Measurements from ENCODE around the gene NGEF. TPM values are rescaled to one million over a fixed set of nuclear protein-coding genes. Genes with fewer than 3 reads are reported as not detected.

Gene NGEF
- total and polyA plus RNA-seq, 4 donors = 10.6 to 22.6 (median 10.8) TPM

- Histone ChIP-seq H3K36me3 (ENCODE audit: control insufficient read depth in 4 of 4, insufficient read depth in 3 of 4, low read depth in 1 of 4, low read length in 3 of 4) (peaks cover 3 to 34% (median 5%) of the 10 kb centered on the region in 4 donors), H3K4me1 (ENCODE audit: control insufficient read depth in 4 of 4, insufficient read depth in 4 of 4, low read length in 3 of 4) (peaks cover 0 to 4% (median 1%) of the 10 kb centered on the region in 4 donors), H3K4me3 (ENCODE audit: low read depth in 1 of 3, low read length in 3 of 3) (no peak overlapping the region), H3K27me3 (ENCODE audit: control insufficient read depth in 4 of 4, insufficient read depth in 4 of 4, low read length in 3 of 4) (no peaks in the 10 kb centered on the region), H3K27ac (ENCODE audit: low read depth in 1 of 2, low read length in 2 of 2) (no peak overlapping the region), H3K9me3 (ENCODE audit: control insufficient read depth in 4 of 4, low read length in 3 of 4) (peaks cover 0 to 1% (median 0%) of the 10 kb centered on the region in 4 donors), H3K9ac (ENCODE audit: low read depth in 1 of 2, low read length in 2 of 2) (no peak overlapping the region)
- 76% methylated on average over 11 of the region's 11 CpGs for WGBS
- no peak for DNase-seq (ENCODE audit: low spot score)
- TF ChIP-seq MAX (IDR thresholded peaks at IDR 0.05) (no peak), GABPA (IDR thresholded peaks at IDR 0.05 in 1 of 2, conservative IDR thresholded peaks at IDR 0.05 in 1 of 2) (no peak), RAD21 (IDR thresholded peaks at IDR 0.05) (no peak), NR2F2 (IDR thresholded peaks at IDR 0.05) (no peak), ATF3 (IDR thresholded peaks at IDR 0.05) (no peak), HNF4G (IDR thresholded peaks at IDR 0.05) (no peak), ZBTB33 (IDR thresholded peaks at IDR 0.05) (no peak), SP1 (IDR thresholded peaks at IDR 0.05) (no peak), REST (IDR thresholded peaks at IDR 0.05) (no peak), YY1 (IDR thresholded peaks at IDR 0.05) (no peak), JUND (IDR thresholded peaks at IDR 0.05) (no peak), FOXA2 (IDR thresholded peaks at IDR 0.05) (no peak), EGR1 (IDR thresholded peaks at IDR 0.05; ENCODE audit: low read depth in 2 of 2) (no peak), RXRA (IDR thresholded peaks at IDR 0.05) (no peak), FOXA1 (IDR thresholded peaks at IDR 0.05) (no peak), TAF1 (conservative IDR thresholded peaks at IDR 0.05) (no peak)
Measured at GRCh38 chr2:232925821-232926156, 87.3 kb downstream of the NGEF start.

GRCh38 chr2:232925153-232925820 lies 87.8 kb downstream of the NGEF start:
- H3K27me3 ChIP-seq (ENCODE audit: control insufficient read depth in 4 of 4, insufficient read depth in 4 of 4, low read length in 3 of 4) = no peaks in the 10 kb centered on the region
- peaks cover 0 to 1% (median 0%) of the 10 kb centered on the region in 4 donors for H3K9me3 ChIP-seq (ENCODE audit: control insufficient read depth in 4 of 4, low read length in 3 of 4)
- H3K36me3 ChIP-seq (ENCODE audit: control insufficient read depth in 4 of 4, insufficient read depth in 3 of 4, low read depth in 1 of 4, low read length in 3 of 4) = peaks cover 3 to 36% (median 5%) of the 10 kb centered on the region in 4 donors
- TF ChIP-seq ZBTB33 (IDR thresholded peaks at IDR 0.05) (no peak), MAX (IDR thresholded peaks at IDR 0.05) (no peak), NR2F2 (IDR thresholded peaks at IDR 0.05) (no peak), TAF1 (conservative IDR thresholded peaks at IDR 0.05) (no peak), RXRA (IDR thresholded peaks at IDR 0.05) (no peak)
- peaks cover 0 to 4% (median 1%) of the 10 kb centered on the region in 4 donors for H3K4me1 ChIP-seq (ENCODE audit: control insufficient read depth in 4 of 4, insufficient read depth in 4 of 4, low read length in 3 of 4)
- 72% methylated on average over 11 of the region's 11 CpGs for WGBS
- DNase-seq (ENCODE audit: low spot score) = no peak
- H3K4me3 ChIP-seq (ENCODE audit: low read depth in 1 of 3, low read length in 3 of 3) = no peak overlapping the region
- no peak overlapping the region for H3K9ac ChIP-seq (ENCODE audit: low read depth in 1 of 2, low read length in 2 of 2)
- no peak overlapping the region for H3K27ac ChIP-seq (ENCODE audit: low read depth in 1 of 2, low read length in 2 of 2)
